Frontal cortex (tissue), 4 donors: ENCODE data around the gene MAPK1. TPM values are rescaled to one million over a fixed set of nuclear protein-coding genes. Genes with fewer than 3 reads are reported as not detected.
"Not testable (repeated sequence)": the region's sequence is repeated elsewhere in the genome, so short reads cannot be mapped to it uniquely, and the experiment has no call there.

Experiments
- DNase-seq, 2 donors: peaks; one replicate each; pipeline ENCODE4 v3.0.0; 2012; ENCODE audit warnings: low spot score in 2 of 2
- FAIRE-seq: peaks from 2 replicates; lab custom pipeline; 2012; peaks lifted over from hg19 to GRCh38; lab: Jason Lieb, UNC
- total RNA-seq: library from RNA; depleted of rRNA; stranded (reverse); fragments of >200 nt; gene quantifications from one replicate; pipeline ENCODE4 v1.2.3, GENCODE V29; 2014
- donor health status: control.
- donor health status: control.
- donor health status: control.

Gene MAPK1
- total RNA-seq, 1 donor from 2014 or later, result 74.2 TPM

GRCh38 chr22:21735200-21736083 is 132.0 kb downstream of the MAPK1 start, which contains the start of gene YPEL1:
Gene YPEL1, minus strand, starts transcription at chr22:21735794. Its CDS starts 25,050 bp downstream, at chr22:21710744.
- FAIRE-seq, result no peak
- DNase-seq, result peak; percentile 99

GRCh38 chr22:21734540-21735199 is 132.8 kb downstream of the MAPK1 start:
- DNase-seq, result no peak
- no peak for FAIRE-seq

GRCh38 chr22:21731503-21731902 is 135.9 kb downstream of the MAPK1 start:
- DNase-seq (no peak), FAIRE-seq (no peak)

- FAIRE-seq, result no peak
- DNase-seq, result no peak
Observed at GRCh38 chr22:21730535-21731308, 136.7 kb downstream of the MAPK1 start.

GRCh38 chr22:21729184-21729583 is 138.3 kb downstream of the MAPK1 start:
- DNase-seq, FAIRE-seq: not testable (repeated sequence)

- FAIRE-seq, result no peak
Observed at GRCh38 chr22:21728270-21728669, 139.2 kb downstream of the MAPK1 start.

GRCh38 chr22:21727768-21728167 is 139.7 kb downstream of the MAPK1 start:
- FAIRE-seq, result no peak
- no peak for DNase-seq

More at GRCh38 chr22:21728270-21728669, 139.2 kb downstream of the MAPK1 start:
- DNase-seq, result no peak

GRCh38 chr22:21727159-21727558 is 140.3 kb downstream of the MAPK1 start:
- no peak for FAIRE-seq
- no peak for DNase-seq

GRCh38 chr22:21726650-21727049 is 140.8 kb downstream of the MAPK1 start:
- no peak for FAIRE-seq
- DNase-seq, result no peak

- FAIRE-seq, result no peak
- DNase-seq, result no peak
Observed at GRCh38 chr22:21725956-21726649, 141.3 kb downstream of the MAPK1 start.

- DNase-seq, FAIRE-seq: not testable (repeated sequence)
Observed at GRCh38 chr22:21724496-21724895, 142.9 kb downstream of the MAPK1 start.

GRCh38 chr22:21721195-21721852 is 146.1 kb downstream of the MAPK1 start:
- FAIRE-seq, DNase-seq: not testable (repeated sequence)

GRCh38 chr22:21720191-21720859 is 147.1 kb downstream of the MAPK1 start:
- FAIRE-seq, DNase-seq: not testable (repeated sequence)

GRCh38 chr22:21719024-21719423 is 148.4 kb downstream of the MAPK1 start:
- no peak for FAIRE-seq
- DNase-seq, result no peak

GRCh38 chr22:21718499-21718898 is 148.9 kb downstream of the MAPK1 start:
- DNase-seq, result no peak
- no peak for FAIRE-seq

- DNase-seq, FAIRE-seq: not testable (repeated sequence)
Observed at GRCh38 chr22:21716395-21717122, 150.9 kb downstream of the MAPK1 start.

GRCh38 chr22:21714786-21715185 is 152.7 kb downstream of the MAPK1 start:
- FAIRE-seq (no peak), DNase-seq (no peak)
